IPS-11a (cell line): ENCODE data around the gene ZNF783.
"Not testable (repeated sequence)": the region's sequence is repeated elsewhere in the genome, so short reads cannot be mapped to it uniquely, and the experiment has no call there.

ENCODE experiments used
- H3K4me3 ChIP-seq: one replicate; pipeline ENCODE4 v1.5.1; 2013; ENCODE audit warnings: low read depth, low read length, control low read depth

ZNF783 gene

GRCh38 chr7:149329265-149329664 lies 67.3 kb downstream of the ZNF783 start:
- H3K4me3 ChIP-seq: no peak overlapping the region

- no peak overlapping the region for H3K4me3 ChIP-seq
These were observed 67.9 kb downstream of the ZNF783 start for GRCh38 chr7:149329766-149330334.

- no peak overlapping the region for H3K4me3 ChIP-seq
These were observed 69.0 kb downstream of the ZNF783 start for GRCh38 chr7:149330914-149331567.

- H3K4me3 ChIP-seq: not testable (repeated sequence)
These were observed 70.8 kb downstream of the ZNF783 start for GRCh38 chr7:149332602-149333320.

- no peak overlapping the region for H3K4me3 ChIP-seq
These were observed 71.3 kb downstream of the ZNF783 start for GRCh38 chr7:149333321-149333717.

- no peak overlapping the region for H3K4me3 ChIP-seq
These were observed 72.2 kb downstream of the ZNF783 start for GRCh38 chr7:149334219-149334618.
